ENCODE data around the gene TBC1D12. TPM values are rescaled to one million over a fixed set of nuclear protein-coding genes. Genes with fewer than 3 reads are reported as not detected.

The TBC1D12 gene
- total RNA-seq, 3 donors from 2014 or later: 19.0 to 29.4 (median 27.2) TPM

DNA sequence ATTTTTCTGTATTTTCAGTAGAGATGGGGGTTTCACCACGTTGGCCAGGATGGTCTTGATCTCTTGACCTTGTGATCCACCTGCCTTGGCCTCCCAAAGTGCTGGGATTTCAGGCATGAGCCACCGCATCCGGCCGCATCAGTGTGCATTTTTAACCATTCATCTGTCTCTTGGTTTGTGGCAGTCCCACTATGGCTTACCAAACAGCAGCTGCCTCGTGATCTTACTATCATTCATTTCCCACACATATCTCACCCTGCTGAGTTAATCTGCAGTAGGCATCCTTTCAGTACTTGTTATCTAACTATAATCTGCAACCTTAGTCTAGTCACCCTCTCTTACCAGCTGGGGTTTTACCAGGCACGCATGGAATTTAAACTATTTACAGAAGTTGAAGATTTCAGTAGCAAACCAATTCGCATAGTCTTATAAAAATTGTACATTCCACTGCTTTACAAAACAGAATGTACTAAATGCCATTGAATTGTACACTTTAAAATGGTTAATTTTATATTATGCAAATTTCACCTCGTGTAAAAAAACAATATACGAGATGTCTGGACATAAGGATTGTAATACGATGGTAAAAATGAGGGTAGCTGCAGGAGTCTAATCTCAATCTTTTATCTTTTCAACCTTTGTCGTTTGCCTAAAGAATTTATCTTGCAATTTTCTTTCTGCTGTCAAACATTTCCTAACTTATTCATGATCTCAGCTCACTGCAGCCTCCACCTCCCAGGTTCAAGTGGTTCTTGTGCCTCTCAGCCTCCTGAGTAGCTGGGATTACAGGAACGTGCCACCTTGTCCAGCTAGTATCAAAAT lies 4.6 kb upstream of the TBC1D12 start:
- no peak overlapping the region for H3K27ac ChIP-seq
- intact Hi-C loops (cut with DNase I; ENCODE audit: low total_unique reads): no loop called here
- TF ChIP-seq POLR2AphosphoS5 (IDR thresholded peaks at IDR 0.05) (no peak), POLR2A (IDR thresholded peaks at IDR 0.05) (no peak)
- TF ChIP-seq, protein P1, sequence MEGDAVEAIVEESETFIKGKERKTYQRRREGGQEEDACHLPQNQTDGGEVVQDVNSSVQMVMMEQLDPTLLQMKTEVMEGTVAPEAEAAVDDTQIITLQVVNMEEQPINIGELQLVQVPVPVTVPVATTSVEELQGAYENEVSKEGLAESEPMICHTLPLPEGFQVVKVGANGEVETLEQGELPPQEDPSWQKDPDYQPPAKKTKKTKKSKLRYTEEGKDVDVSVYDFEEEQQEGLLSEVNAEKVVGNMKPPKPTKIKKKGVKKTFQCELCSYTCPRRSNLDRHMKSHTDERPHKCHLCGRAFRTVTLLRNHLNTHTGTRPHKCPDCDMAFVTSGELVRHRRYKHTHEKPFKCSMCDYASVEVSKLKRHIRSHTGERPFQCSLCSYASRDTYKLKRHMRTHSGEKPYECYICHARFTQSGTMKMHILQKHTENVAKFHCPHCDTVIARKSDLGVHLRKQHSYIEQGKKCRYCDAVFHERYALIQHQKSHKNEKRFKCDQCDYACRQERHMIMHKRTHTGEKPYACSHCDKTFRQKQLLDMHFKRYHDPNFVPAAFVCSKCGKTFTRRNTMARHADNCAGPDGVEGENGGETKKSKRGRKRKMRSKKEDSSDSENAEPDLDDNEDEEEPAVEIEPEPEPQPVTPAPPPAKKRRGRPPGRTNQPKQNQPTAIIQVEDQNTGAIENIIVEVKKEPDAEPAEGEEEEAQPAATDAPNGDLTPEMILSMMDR (IDR thresholded peaks at IDR 0.05): no peak
- H3K27me3 ChIP-seq: no peaks in the 10 kb centered on the region
- H3K4me1 ChIP-seq: no peaks in the 10 kb centered on the region
- no peaks in the 10 kb centered on the region for H3K36me3 ChIP-seq
- no peak for DNase-seq (ENCODE audit: low spot score in 2 of 2)
- H3K9me3 ChIP-seq: no peaks in the 10 kb centered on the region
- H3K4me3 ChIP-seq: no peak overlapping the region

GRCh38 chr10:94398762-94399161 lies 3.6 kb upstream of the TBC1D12 start:
- no peaks in the 10 kb centered on the region for H3K27me3 ChIP-seq
- intact Hi-C loops (cut with DNase I; ENCODE audit: low total_unique reads): no loop called here
- no peak for DNase-seq (ENCODE audit: low spot score in 2 of 2)
- H3K27ac ChIP-seq: no peak overlapping the region
- no peak overlapping the region for H3K4me3 ChIP-seq
- H3K36me3 ChIP-seq: no peaks in the 10 kb centered on the region
- no peak for TF ChIP-seq POLR2A (IDR thresholded peaks at IDR 0.05)
- TF ChIP-seq, protein P1 (IDR thresholded peaks at IDR 0.05): no peak
- TF ChIP-seq POLR2AphosphoS5 (IDR thresholded peaks at IDR 0.05): no peak
- no peaks in the 10 kb centered on the region for H3K9me3 ChIP-seq
- no peaks in the 10 kb centered on the region for H3K4me1 ChIP-seq

GRCh38 chr10:94402843-94403379 lies 570 bp downstream of the TBC1D12 start:
- intact Hi-C loops (cut with DNase I; ENCODE audit: low total_unique reads): no loop called here
- no peaks in the 10 kb centered on the region for H3K27me3 ChIP-seq
- no peaks in the 10 kb centered on the region for H3K36me3 ChIP-seq
- no peaks in the 10 kb centered on the region for H3K9me3 ChIP-seq
- H3K4me3 ChIP-seq: peak overlapping the region; percentile 78 to 95 (median 91)
- peak overlapping the region; percentile 92 to 93 for H3K27ac ChIP-seq
- TF ChIP-seq POLR2A (IDR thresholded peaks at IDR 0.05) (no peak), POLR2AphosphoS5 (IDR thresholded peaks at IDR 0.05) (no peak)
- TF ChIP-seq, protein P1 (IDR thresholded peaks at IDR 0.05): no peak
- no peaks in the 10 kb centered on the region for H3K4me1 ChIP-seq
- DNase-seq (ENCODE audit: low spot score in 2 of 2): no peak

- H3K36me3 ChIP-seq: no peaks in the 10 kb centered on the region
- H3K27me3 ChIP-seq: no peaks in the 10 kb centered on the region
- peak overlapping the region; percentile 92 to 93 for H3K27ac ChIP-seq
- no peaks in the 10 kb centered on the region for H3K9me3 ChIP-seq
- intact Hi-C loops (cut with DNase I; ENCODE audit: low total_unique reads): no loop called here
- peak; percentile 63 to 66 for DNase-seq (ENCODE audit: low spot score in 2 of 2)
- peak overlapping the region; percentile 78 to 95 (median 91) for H3K4me3 ChIP-seq
- H3K4me1 ChIP-seq: no peaks in the 10 kb centered on the region
- TF ChIP-seq POLR2AphosphoS5 (IDR thresholded peaks at IDR 0.05) (no peak), POLR2A (IDR thresholded peaks at IDR 0.05) (no peak)
- TF ChIP-seq, protein P1 (IDR thresholded peaks at IDR 0.05): no peak
Measured at GRCh38 chr10:94403380-94404213, 1.3 kb downstream of the TBC1D12 start.
